Keratinocyte (primary cell): Measurements from ENCODE around the gene BAIAP2. TPM values are rescaled to one million over a fixed set of nuclear protein-coding genes. Genes with fewer than 3 reads are reported as not detected.

Experiments
- DNase-seq: peaks from one replicate; pipeline ENCODE4 v3.0.0-alpha.2; 2011; ENCODE audit warnings: low read depth, missing footprints, low spot score
- FAIRE-seq: peaks from 2 replicates; lab custom pipeline; 2011; peaks lifted over from hg19 to GRCh38; lab: Jason Lieb, UNC
- H2AFZ ChIP-seq: 2 replicates; pipeline ENCODE4 v1.6.0; 2012; ENCODE audit warnings: low read length, control low read depth, inconsistent platforms; ENCODE audit not compliant: control insufficient read depth
- H3K27ac ChIP-seq: 2 replicates; pipeline ENCODE4 v1.5.1; 2011; ENCODE audit warnings: low read length; ENCODE audit not compliant: control insufficient read depth, insufficient read depth
- H3K27me3 ChIP-seq: 3 replicates; pipeline ENCODE4 v1.6.0; 2011; ENCODE audit warnings: low read length; ENCODE audit not compliant: control insufficient read depth, insufficient read depth; ENCODE audit errors: extremely low read depth
- H3K36me3 ChIP-seq, 2 experiments: 2 replicates in 1 of 2; 3 replicates in 1 of 2; pipeline ENCODE4 v1.5.1; 2011; ENCODE audit warnings: low read length in 2 of 2, mild to moderate bottlenecking in 1 of 2; ENCODE audit not compliant: control insufficient read depth in 2 of 2, insufficient read depth in 2 of 2; ENCODE audit errors: extremely low read depth in 1 of 2
- H3K4me1 ChIP-seq: 3 replicates; pipeline ENCODE4 v1.5.1; 2011; ENCODE audit warnings: low read length; ENCODE audit not compliant: control insufficient read depth, insufficient read depth; ENCODE audit errors: extremely low read depth
- H3K4me2 ChIP-seq: 3 replicates; pipeline ENCODE4 v1.6.0; 2011; ENCODE audit warnings: low read depth, low read length; ENCODE audit not compliant: control insufficient read depth, insufficient read depth; ENCODE audit errors: extremely low read depth
- H3K4me3 ChIP-seq, 3 experiments: fragments of 200-600 bp in 1 of 3; sonication (generic) in 1 of 3; 2 replicates in 2 of 3; 3 replicates in 1 of 3; pipeline ENCODE4 v1.5.1; 2011 to 2016; ENCODE audit warnings: low read length in 3 of 3, mild to moderate bottlenecking in 3 of 3, control low read depth in 2 of 3, inconsistent platforms in 1 of 3, low read depth in 1 of 3, mixed read lengths in 1 of 3, mixed run types in 1 of 3, moderate library complexity in 1 of 3; ENCODE audit not compliant: control insufficient read depth in 2 of 3, insufficient read depth in 2 of 3; ENCODE audit errors: extremely low read depth in 1 of 3
- H3K79me2 ChIP-seq: 2 replicates; pipeline ENCODE4 v1.6.0; 2012; ENCODE audit warnings: low read length; ENCODE audit not compliant: control insufficient read depth, insufficient read depth
- H3K9ac ChIP-seq: 3 replicates; pipeline ENCODE4 v1.6.0; 2011; ENCODE audit warnings: low read length; ENCODE audit not compliant: control insufficient read depth, insufficient read depth; ENCODE audit errors: extremely low read depth
- H3K9me1 ChIP-seq: 3 replicates; pipeline ENCODE4 v1.6.0; 2011; ENCODE audit warnings: low read length; ENCODE audit not compliant: control insufficient read depth, insufficient read depth; ENCODE audit errors: extremely low read depth
- H3K9me3 ChIP-seq: 2 replicates; pipeline ENCODE4 v1.5.1; 2012; ENCODE audit warnings: low read depth, low read length; ENCODE audit not compliant: control insufficient read depth
- H4K20me1 ChIP-seq: 3 replicates; pipeline ENCODE4 v1.6.0; 2011; ENCODE audit warnings: low read length; ENCODE audit not compliant: control insufficient read depth, insufficient read depth; ENCODE audit errors: extremely low read depth
- CTCF ChIP-seq, 3 experiments: IDR thresholded peaks in 1 of 3; conservative IDR thresholded peaks in 1 of 3; optimal IDR thresholded peaks in 1 of 3; 2 replicates in 2 of 3; 3 replicates in 1 of 3; pipeline versions ENCODE3 to v1.5.1; 2011; ENCODE audit warnings: low read length in 3 of 3, mild to moderate bottlenecking in 3 of 3, moderate library complexity in 2 of 3, control low read depth in 1 of 3, inconsistent platforms in 1 of 3; ENCODE audit not compliant: insufficient read depth in 2 of 3; ENCODE audit errors: extremely low read depth in 1 of 3
- EZH2 ChIP-seq: IDR thresholded peaks from one replicate; pipeline ENCODE4 v1.6.1; 2012; ENCODE audit warnings: inconsistent platforms, mild to moderate bottlenecking, low read length, moderate library complexity
- dilution Hi-C: fragments of 300-500 bp; cut with MboI; formaldehyde crosslinking; loops from one replicate; pipeline ENCODE4 v1.7.0; 2020; ENCODE audit warnings: low sequenced_read_pairs; ENCODE audit not compliant: extremely low pct_ligation_motif_present
- polyA plus RNA-seq, 5 experiments: library from polyadenylated mRNA; depleted of rRNA in 3 of 5; stranded (reverse) in 3 of 5; stranded (forward) in 1 of 5; unstranded in 1 of 5; fragments of >200 nt; gene quantifications; 1 replicate in 1 of 5; 2 replicates in 3 of 5; 3 replicates in 1 of 5; pipeline versions ENCODE4 v1.2.1 to v1.2.3, GENCODE V29; 2011 to 2012; ENCODE audit warnings: missing spikeins in 2 of 5, low read depth in 1 of 5, low replicate concordance in 1 of 5

Gene BAIAP2
- polyA plus RNA-seq, 1 donor (not counting 4 experiments of a cell fraction or from before 2014, with no cell fraction given) = 56.7 TPM

DNA sequence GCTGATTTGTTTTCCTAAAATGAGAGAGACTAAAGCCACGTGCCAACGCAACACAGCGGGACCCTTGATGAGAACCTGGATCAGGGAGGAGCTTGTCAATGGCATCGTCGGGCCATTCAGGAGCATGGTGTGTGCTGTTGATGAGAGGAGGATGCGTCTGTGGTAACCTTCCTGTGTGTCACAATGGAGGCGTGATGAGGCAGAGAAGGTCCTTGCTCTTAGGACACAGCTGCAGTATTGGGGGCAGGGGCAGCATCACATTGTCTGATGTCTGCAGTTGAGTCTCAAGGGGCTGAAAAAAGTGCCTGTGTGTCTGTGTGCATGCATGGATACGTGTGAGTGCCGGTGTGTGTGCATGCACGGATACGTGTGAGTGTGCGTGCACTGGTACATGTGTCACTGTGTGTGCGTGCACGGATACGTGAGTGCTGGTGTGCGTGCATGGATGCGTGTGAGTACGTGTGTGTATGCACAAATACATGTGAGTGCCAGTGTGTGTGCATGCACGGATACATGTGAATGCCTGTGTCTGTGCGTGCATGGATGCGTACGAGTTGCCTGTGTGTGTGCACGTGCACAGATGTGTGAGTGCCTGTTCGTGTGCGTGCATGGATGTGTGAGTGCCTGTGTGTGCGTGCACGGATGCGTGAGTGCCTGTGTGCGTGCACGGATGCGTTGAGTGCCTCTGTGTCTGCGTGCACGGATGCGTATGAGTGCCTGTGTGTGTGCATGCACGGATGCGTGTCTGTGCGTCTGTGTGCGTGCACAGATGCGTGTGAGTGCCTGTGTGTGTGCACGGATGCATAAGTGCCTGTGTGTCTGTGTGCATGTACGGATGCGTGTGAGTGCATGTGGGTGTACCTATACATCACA is 39.3 kb downstream of the BAIAP2 start:
- peaks cover 73% of the 10 kb centered on the region for H3K79me2 ChIP-seq
- H3K9me3 ChIP-seq = no peaks in the 10 kb centered on the region
- no peak for DNase-seq
- H2AFZ ChIP-seq = no peak overlapping the region
- H3K4me1 ChIP-seq = peaks cover 17% of the 10 kb centered on the region
- H3K27ac ChIP-seq = no peak overlapping the region
- H3K9me1 ChIP-seq = no peaks in the 10 kb centered on the region
- H3K4me2 ChIP-seq = no peak overlapping the region
- peaks cover 22 to 46% of the 10 kb centered on the region in 2 experiments for H3K36me3 ChIP-seq
- H3K27me3 ChIP-seq = no peaks in the 10 kb centered on the region
- peaks cover 32% of the 10 kb centered on the region for H4K20me1 ChIP-seq
- dilution Hi-C loops = no loop called here
- H3K4me3 ChIP-seq = no peak overlapping the region
- no peak for TF ChIP-seq CTCF (optimal IDR thresholded peaks at IDR 0.05 in 1 of 3, IDR thresholded peaks at IDR 0.05 in 1 of 3, conservative IDR thresholded peaks at IDR 0.05 in 1 of 3; ENCODE audit: extremely low read depth in 1 of 3, insufficient read depth in 2 of 3, low read length in 3 of 3)
- no peak overlapping the region for H3K9ac ChIP-seq
- FAIRE-seq = no peak

GRCh38 chr17:81074875-81075274 is 39.9 kb downstream of the BAIAP2 start:
- TF ChIP-seq EZH2 = no peak
- TF ChIP-seq CTCF (optimal IDR thresholded peaks at IDR 0.05 in 1 of 3, IDR thresholded peaks at IDR 0.05 in 1 of 3, conservative IDR thresholded peaks at IDR 0.05 in 1 of 3; ENCODE audit: extremely low read depth in 1 of 3, insufficient read depth in 2 of 3, low read length in 3 of 3) = no peak
- FAIRE-seq = no peak

More at GRCh38 chr17:81074875-81075274, 39.9 kb downstream of the BAIAP2 start:
- no peaks in the 10 kb centered on the region for H3K9me3 ChIP-seq
- DNase-seq = no peak
- no peaks in the 10 kb centered on the region for H3K27me3 ChIP-seq
- peaks cover 71% of the 10 kb centered on the region for H3K79me2 ChIP-seq
- dilution Hi-C loops = no loop called here
- no peak overlapping the region for H3K4me3 ChIP-seq
- no peak overlapping the region for H3K4me2 ChIP-seq
- peaks cover 28% of the 10 kb centered on the region for H4K20me1 ChIP-seq
- peaks cover 17% of the 10 kb centered on the region for H3K4me1 ChIP-seq
- peaks cover 22 to 45% of the 10 kb centered on the region in 2 experiments for H3K36me3 ChIP-seq
- H3K9me1 ChIP-seq = no peaks in the 10 kb centered on the region
- H3K9ac ChIP-seq = no peak overlapping the region
- no peak overlapping the region for H2AFZ ChIP-seq
- H3K27ac ChIP-seq = no peak overlapping the region
